Skeletal muscle tissue (tissue), 4 donors: Measurements from ENCODE around the gene POFUT1. TPM values are rescaled to one million over a fixed set of nuclear protein-coding genes. Genes with fewer than 3 reads are reported as not detected.

ENCODE experiments used
- H3K27ac ChIP-seq: one replicate; pipeline ENCODE4 v1.7.0; 2013; ENCODE audit warnings: mild to moderate bottlenecking, low read depth, low read length, inconsistent platforms
- H3K27me3 ChIP-seq, 3 donors: one replicate each; pipeline ENCODE4 v1.7.0; 2013; ENCODE audit warnings: low read length in 3 of 3; ENCODE audit not compliant: control insufficient read depth in 3 of 3, insufficient read depth in 3 of 3
- H3K36me3 ChIP-seq, 3 donors: one replicate each; pipeline ENCODE4 v1.7.0; 2013; ENCODE audit warnings: low read length in 3 of 3; ENCODE audit not compliant: control insufficient read depth in 3 of 3, insufficient read depth in 3 of 3
- H3K4me1 ChIP-seq, 3 donors: one replicate each; pipeline ENCODE4 v1.7.0; 2013; ENCODE audit warnings: low read length in 3 of 3, mild to moderate bottlenecking in 3 of 3; ENCODE audit not compliant: control insufficient read depth in 3 of 3, insufficient read depth in 3 of 3
- H3K4me3 ChIP-seq, 3 donors: one replicate each; pipeline ENCODE4 v1.7.0; 2013; ENCODE audit warnings: low read length in 3 of 3
- H3K9ac ChIP-seq, 3 donors: one replicate each; pipeline ENCODE4 v1.7.0; 2013; ENCODE audit warnings: low read length in 3 of 3, mild to moderate bottlenecking in 3 of 3, moderate library complexity in 2 of 3, low read depth in 1 of 3
- H3K9me3 ChIP-seq, 3 donors: one replicate each; pipeline ENCODE4 v1.7.0; 2013; ENCODE audit warnings: low read length in 3 of 3; ENCODE audit not compliant: control insufficient read depth in 3 of 3
- total RNA-seq: library from RNA; depleted of rRNA; stranded (reverse); fragments of >200 nt; gene quantifications from one replicate; pipeline ENCODE4 v1.2.3, GENCODE V29; 2014
- donor health status: Osteomylitis.

The POFUT1 gene
- total RNA-seq, 1 donor from 2014 or later = 20.4 TPM

DNA sequence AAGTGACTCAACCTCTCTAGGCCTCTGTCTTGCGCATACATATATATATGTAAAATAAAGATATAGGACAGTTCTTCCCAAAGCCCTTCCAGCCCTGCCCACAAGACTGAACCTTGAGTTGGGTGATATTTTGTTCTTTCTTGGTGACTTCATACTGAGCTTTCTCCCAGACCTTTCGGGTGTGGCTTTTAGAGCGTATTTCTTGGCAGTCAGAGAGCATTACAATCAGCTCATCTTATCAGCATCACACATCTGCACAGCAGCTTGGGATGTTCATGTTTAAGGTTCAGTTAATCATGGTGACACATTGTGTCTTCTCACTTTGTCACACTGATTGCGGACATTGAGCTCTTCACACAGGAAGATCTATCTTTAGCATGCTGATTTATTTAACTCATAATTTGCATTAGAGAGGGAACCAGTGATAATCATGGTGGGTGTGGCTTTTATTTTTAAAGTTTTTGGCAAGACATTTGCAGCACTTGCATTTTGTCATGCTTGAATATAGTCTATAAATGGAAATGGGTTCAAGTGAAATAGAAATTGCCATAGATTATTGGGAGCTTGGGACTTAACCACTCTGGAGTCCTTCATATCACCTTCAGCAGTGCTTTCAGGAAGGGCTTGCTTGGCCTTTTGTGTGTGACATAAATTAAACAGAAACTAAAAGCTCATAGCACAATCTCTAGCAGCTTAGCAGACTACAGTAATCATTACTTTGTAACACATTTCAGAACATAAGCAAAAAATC is 78.1 kb downstream of the POFUT1 start:
- no peak overlapping the region for H3K27ac ChIP-seq
- peaks cover 4 to 9% (median 6%) of the 10 kb centered on the region in 3 donors for H3K4me1 ChIP-seq
- no peak overlapping the region for H3K4me3 ChIP-seq
- H3K9ac ChIP-seq = no peak overlapping the region
- no peaks in the 10 kb centered on the region for H3K27me3 ChIP-seq
- no peaks in the 10 kb centered on the region for H3K9me3 ChIP-seq
- no peaks in the 10 kb centered on the region for H3K36me3 ChIP-seq

- H3K27ac ChIP-seq = no peak overlapping the region
- no peak overlapping the region for H3K9ac ChIP-seq
- H3K36me3 ChIP-seq = no peaks in the 10 kb centered on the region
- H3K27me3 ChIP-seq = no peaks in the 10 kb centered on the region
- no peak overlapping the region for H3K4me3 ChIP-seq
- peaks cover 4 to 9% (median 6%) of the 10 kb centered on the region in 3 donors for H3K4me1 ChIP-seq
- no peaks in the 10 kb centered on the region for H3K9me3 ChIP-seq
Measured at GRCh38 chr20:32287231-32287638, 79.6 kb downstream of the POFUT1 start.

Other genes starting within 250 kb of the POFUT1 start
- not detected for gene XKR7, start 239.7 kb upstream of the POFUT1 start, total RNA-seq
- 4.7 TPM for gene CCM2L, start 197.4 kb upstream of the POFUT1 start, total RNA-seq
- 8.4 TPM for gene HCK, start 155.6 kb upstream of the POFUT1 start, total RNA-seq
- gene TM9SF4, start 98.2 kb upstream of the POFUT1 start, total RNA-seq = 18.8 TPM
- gene PLAGL2, start 137 bp upstream of the POFUT1 start, total RNA-seq = 2.1 TPM
- 10.4 TPM for gene KIF3B, start 69.8 kb downstream of the POFUT1 start, total RNA-seq
- gene ASXL1, start 150.5 kb downstream of the POFUT1 start, total RNA-seq = 86.1 TPM